Measurements from ENCODE around the gene ARHGEF25. TPM values are rescaled to one million over a fixed set of nuclear protein-coding genes. Genes with fewer than 3 reads are reported as not detected.
"Not testable (repeated sequence)": the region's sequence is repeated elsewhere in the genome, so short reads cannot be mapped to it uniquely, and the experiment has no call there.

Gene ARHGEF25
- total RNA-seq, 1 donor from 2014 or later, result 2.3 TPM

- no peaks in the 10 kb centered on the region for H3K36me3 ChIP-seq (ENCODE audit: control insufficient read depth, insufficient read depth, low read length)
- DNase-seq (ENCODE audit: low read depth), result no peak
- TF ChIP-seq CTCF (IDR thresholded peaks at IDR 0.05; ENCODE audit: insufficient read depth, low read length, poor library complexity, severe bottlenecking), result peak; percentile 76
- H3K27me3 ChIP-seq (ENCODE audit: control insufficient read depth, insufficient read depth, low read length), result peaks cover 49% of the 10 kb centered on the region
- H3K4me3 ChIP-seq (ENCODE audit: low read depth, low read length), result peak within 1 kb of the TSS; percentile 39
Observed at GRCh38 chr12:57632958-57633840, 22.0 kb downstream of the ARHGEF25 start, which contains the start of gene B4GALNT1. Gene B4GALNT1, minus strand, starts transcription at chr12:57633201. Its CDS starts 1,069 bp downstream, at chr12:57632132.

GRCh38 chr12:57636731-57637130 lies 25.5 kb downstream of the ARHGEF25 start:
- H3K4me3 ChIP-seq (ENCODE audit: low read depth, low read length); H3K36me3 ChIP-seq (ENCODE audit: control insufficient read depth, insufficient read depth, low read length); DNase-seq (ENCODE audit: low read depth): not testable (repeated sequence)
- H3K27me3 ChIP-seq (ENCODE audit: control insufficient read depth, insufficient read depth, low read length), result peaks cover 29% of the 10 kb centered on the region

- Histone ChIP-seq H3K4me3 (ENCODE audit: low read depth, low read length) (no peak overlapping the region), H3K36me3 (ENCODE audit: control insufficient read depth, insufficient read depth, low read length) (no peaks in the 10 kb centered on the region), H3K27me3 (ENCODE audit: control insufficient read depth, insufficient read depth, low read length) (peaks cover 22% of the 10 kb centered on the region)
- DNase-seq (ENCODE audit: low read depth), result no peak
- no peak for TF ChIP-seq CTCF (IDR thresholded peaks at IDR 0.05; ENCODE audit: insufficient read depth, low read length, poor library complexity, severe bottlenecking)
Observed at GRCh38 chr12:57637364-57637763, 26.1 kb downstream of the ARHGEF25 start.

- Histone ChIP-seq H3K36me3 (ENCODE audit: control insufficient read depth, insufficient read depth, low read length) (no peaks in the 10 kb centered on the region), H3K27me3 (ENCODE audit: control insufficient read depth, insufficient read depth, low read length) (peaks cover 16% of the 10 kb centered on the region), H3K4me3 (ENCODE audit: low read depth, low read length) (no peak overlapping the region)
- no peak for DNase-seq (ENCODE audit: low read depth)
- no peak for TF ChIP-seq CTCF (IDR thresholded peaks at IDR 0.05; ENCODE audit: insufficient read depth, low read length, poor library complexity, severe bottlenecking)
Observed at GRCh38 chr12:57638096-57638495, 26.9 kb downstream of the ARHGEF25 start.

- peaks cover 12% of the 10 kb centered on the region for H3K27me3 ChIP-seq (ENCODE audit: control insufficient read depth, insufficient read depth, low read length)
- DNase-seq (ENCODE audit: low read depth), result no peak
- no peaks in the 10 kb centered on the region for H3K36me3 ChIP-seq (ENCODE audit: control insufficient read depth, insufficient read depth, low read length)
- no peak for TF ChIP-seq CTCF (IDR thresholded peaks at IDR 0.05; ENCODE audit: insufficient read depth, low read length, poor library complexity, severe bottlenecking)
- H3K4me3 ChIP-seq (ENCODE audit: low read depth, low read length), result no peak overlapping the region
Observed at GRCh38 chr12:57640175-57641042, 29.2 kb downstream of the ARHGEF25 start.
